Astrocyte (in vitro differentiated cells and primary cell): ENCODE measurements around the gene CSKMT. TPM values are rescaled to one million over a fixed set of nuclear protein-coding genes. Genes with fewer than 3 reads are reported as not detected.
A peak's percentile ranks its signal among the peaks of the same experiment; 100 is the strongest.

Source experiments
- DNase-seq: peaks from one replicate; pipeline ENCODE4 v3.0.0-alpha.2; 2010; ENCODE audit warnings: low read depth
- FAIRE-seq: peaks from 2 replicates; lab custom pipeline; 2011; peaks lifted over from hg19 to GRCh38; lab: Jason Lieb, UNC
- H2AFZ ChIP-seq: 2 replicates; pipeline ENCODE4 v1.6.0; 2012; ENCODE audit warnings: low read depth, low read length, inconsistent platforms
- H3K27ac ChIP-seq: 2 replicates; pipeline ENCODE4 v1.5.1; 2011; ENCODE audit warnings: low read depth, low read length, inconsistent platforms
- H3K27me3 ChIP-seq: 2 replicates; pipeline ENCODE4 v1.6.0; 2011; ENCODE audit warnings: low read length, inconsistent platforms; ENCODE audit not compliant: insufficient read depth
- H3K36me3 ChIP-seq: 2 replicates; pipeline ENCODE4 v1.5.1; 2011; ENCODE audit warnings: low read length, inconsistent platforms; ENCODE audit not compliant: insufficient read depth
- H3K4me1 ChIP-seq: 2 replicates; pipeline ENCODE4 v1.5.1; 2011; ENCODE audit warnings: low read length, inconsistent platforms; ENCODE audit not compliant: insufficient read depth
- H3K4me2 ChIP-seq: 2 replicates; pipeline ENCODE4 v1.6.0; 2012; ENCODE audit warnings: low read length, inconsistent platforms
- H3K4me3 ChIP-seq: 2 replicates; pipeline ENCODE4 v1.5.1; 2011; ENCODE audit warnings: low read depth, mild to moderate bottlenecking, low read length, inconsistent platforms; ENCODE audit not compliant: insufficient read depth
- H3K79me2 ChIP-seq: 2 replicates; pipeline ENCODE4 v1.6.0; 2012; ENCODE audit warnings: mild to moderate bottlenecking, low read length, inconsistent platforms; ENCODE audit not compliant: insufficient read depth
- H3K9ac ChIP-seq: 2 replicates; pipeline ENCODE4 v1.6.0; 2012; ENCODE audit warnings: mild to moderate bottlenecking, low read length, inconsistent platforms
- H3K9me3 ChIP-seq: 2 replicates; pipeline ENCODE4 v1.5.1; 2012; ENCODE audit warnings: low read depth, mild to moderate bottlenecking, low read length, inconsistent platforms; ENCODE audit not compliant: insufficient read depth
- H4K20me1 ChIP-seq: 2 replicates; pipeline ENCODE4 v1.6.0; 2012; ENCODE audit warnings: low read length, inconsistent platforms; ENCODE audit not compliant: insufficient read depth
- H3K27ac Mint-ChIP-seq: one replicate; pipeline ENCODE4 v1.8.0; 2021; ENCODE audit warnings: mild to moderate bottlenecking, mixed read lengths; ENCODE audit not compliant: unreplicated experiment
- H3K27me3 Mint-ChIP-seq: one replicate; pipeline ENCODE4 v1.8.0; 2021; ENCODE audit warnings: low read depth, mixed read lengths; ENCODE audit not compliant: unreplicated experiment
- H3K36me3 Mint-ChIP-seq: one replicate; pipeline ENCODE4 v1.8.0; 2021; ENCODE audit warnings: low read depth, mixed read lengths; ENCODE audit not compliant: unreplicated experiment
- H3K4me1 Mint-ChIP-seq: one replicate; pipeline ENCODE4 v1.8.0; 2021; ENCODE audit warnings: low read depth, mixed read lengths; ENCODE audit not compliant: unreplicated experiment
- H3K4me3 Mint-ChIP-seq: one replicate; pipeline ENCODE4 v1.8.0; 2021; ENCODE audit warnings: mild to moderate bottlenecking, moderate library complexity, mixed read lengths; ENCODE audit not compliant: unreplicated experiment
- H3K9me3 Mint-ChIP-seq: one replicate; pipeline ENCODE4 v1.8.0; 2021; ENCODE audit warnings: mild to moderate bottlenecking, mixed read lengths; ENCODE audit not compliant: unreplicated experiment
- EZH2 ChIP-seq: IDR thresholded peaks from 2 replicates; pipeline ENCODE4 v1.6.1; 2012; ENCODE audit warnings: mild to moderate bottlenecking, low read length, inconsistent platforms; ENCODE audit not compliant: insufficient read depth
- total RNA-seq: library from RNA; stranded (reverse); gene quantifications from 2 replicates; pipeline ENCODE4 v1.2.1, GENCODE V29; 2021
- TF ChIP-seq, protein P1 (sequence below): IDR thresholded peaks from 2 replicates; pipeline ENCODE4 v1.5.1; 2011; ENCODE audit warnings: low read depth, mild to moderate bottlenecking, inconsistent platforms, low read length, moderate library complexity; ENCODE audit not compliant: insufficient read depth

The CSKMT gene
- total RNA-seq, 1 donor from 2014 or later: 23.3 TPM

DNA sequence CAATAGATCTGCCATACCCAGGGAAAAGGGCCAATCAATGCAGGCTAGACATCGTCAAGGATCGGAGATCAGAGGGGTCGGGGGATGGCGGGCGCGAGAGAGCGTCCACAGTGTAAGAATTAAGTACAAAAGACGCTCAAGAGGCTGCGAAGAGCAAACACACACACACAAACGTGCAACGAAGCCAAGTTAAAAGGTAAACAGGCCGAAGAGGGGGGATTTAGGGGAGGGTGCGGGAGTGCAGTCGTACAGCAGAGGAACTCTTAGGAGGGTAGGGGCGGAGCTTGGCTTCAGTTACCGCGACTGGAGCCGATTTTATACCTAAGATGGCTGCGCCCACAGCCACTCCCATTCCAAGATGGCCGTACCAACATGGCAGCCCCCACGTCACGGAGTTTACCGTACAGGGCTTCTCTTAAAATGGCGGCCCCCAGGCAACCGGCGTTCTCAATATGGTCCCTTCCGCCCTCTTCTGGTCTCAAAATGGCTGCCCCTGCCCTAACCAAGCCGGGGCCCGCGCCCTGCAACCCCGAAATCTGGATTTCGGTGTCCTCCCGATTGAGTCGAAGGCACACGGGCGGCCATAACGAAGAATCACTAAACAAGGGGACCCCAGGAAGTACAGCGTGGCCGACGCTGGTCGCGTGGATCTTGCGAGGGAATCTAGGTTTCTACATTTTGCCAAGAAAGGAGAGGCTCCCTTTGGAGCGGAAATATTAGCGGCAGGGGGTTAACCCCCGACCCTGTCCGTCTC lies 44.3 kb downstream of the CSKMT start:
- H3K27ac Mint-ChIP-seq: peak overlapping the region; percentile 92
- Histone ChIP-seq H3K4me2 (peak overlapping the region; percentile 100), H4K20me1 (no peaks in the 10 kb centered on the region), H3K9me3 (no peaks in the 10 kb centered on the region), H3K9ac (peak overlapping the region; percentile 90), H3K36me3 (peaks cover 39% of the 10 kb centered on the region), H3K27me3 (no peaks in the 10 kb centered on the region), H2AFZ (peak overlapping the region; percentile 98), H3K4me3 (peak overlapping the region; percentile 69), H3K79me2 (peaks cover 18% of the 10 kb centered on the region), H3K27ac (peak overlapping the region; percentile 91), H3K4me1 (peaks cover 34% of the 10 kb centered on the region)
- H3K4me1 Mint-ChIP-seq: peaks cover 45% of the 10 kb centered on the region
- peak; percentile 92 for DNase-seq
- H3K36me3 Mint-ChIP-seq: peaks cover 17% of the 10 kb centered on the region
- H3K27me3 Mint-ChIP-seq: no peaks in the 10 kb centered on the region
- TF ChIP-seq, protein P1, sequence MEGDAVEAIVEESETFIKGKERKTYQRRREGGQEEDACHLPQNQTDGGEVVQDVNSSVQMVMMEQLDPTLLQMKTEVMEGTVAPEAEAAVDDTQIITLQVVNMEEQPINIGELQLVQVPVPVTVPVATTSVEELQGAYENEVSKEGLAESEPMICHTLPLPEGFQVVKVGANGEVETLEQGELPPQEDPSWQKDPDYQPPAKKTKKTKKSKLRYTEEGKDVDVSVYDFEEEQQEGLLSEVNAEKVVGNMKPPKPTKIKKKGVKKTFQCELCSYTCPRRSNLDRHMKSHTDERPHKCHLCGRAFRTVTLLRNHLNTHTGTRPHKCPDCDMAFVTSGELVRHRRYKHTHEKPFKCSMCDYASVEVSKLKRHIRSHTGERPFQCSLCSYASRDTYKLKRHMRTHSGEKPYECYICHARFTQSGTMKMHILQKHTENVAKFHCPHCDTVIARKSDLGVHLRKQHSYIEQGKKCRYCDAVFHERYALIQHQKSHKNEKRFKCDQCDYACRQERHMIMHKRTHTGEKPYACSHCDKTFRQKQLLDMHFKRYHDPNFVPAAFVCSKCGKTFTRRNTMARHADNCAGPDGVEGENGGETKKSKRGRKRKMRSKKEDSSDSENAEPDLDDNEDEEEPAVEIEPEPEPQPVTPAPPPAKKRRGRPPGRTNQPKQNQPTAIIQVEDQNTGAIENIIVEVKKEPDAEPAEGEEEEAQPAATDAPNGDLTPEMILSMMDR: no peak
- TF ChIP-seq EZH2: no peak
- H3K9me3 Mint-ChIP-seq: no peaks in the 10 kb centered on the region
- H3K4me3 Mint-ChIP-seq: peak overlapping the region; percentile 81
- FAIRE-seq: peak; percentile 75

DNA sequence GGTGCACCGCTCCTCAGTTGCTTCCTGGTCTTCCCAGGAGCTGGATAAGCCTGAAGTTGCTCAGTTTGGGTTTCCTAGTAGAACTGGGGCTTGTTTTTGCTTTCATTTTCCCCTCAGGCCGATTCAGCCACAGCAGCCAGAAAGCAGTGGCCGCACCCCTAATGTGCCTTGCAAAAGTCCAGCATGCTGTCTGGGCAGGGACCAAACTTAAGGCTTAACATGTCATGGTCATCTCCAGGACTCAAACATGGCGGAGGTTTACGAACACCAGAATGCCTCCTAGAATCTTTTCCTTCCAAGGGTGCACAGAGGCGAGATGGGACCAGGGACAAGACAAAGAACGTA lies 44.9 kb downstream of the CSKMT start:
- FAIRE-seq (no peak), DNase-seq (no peak)
- H3K9me3 ChIP-seq: no peaks in the 10 kb centered on the region
- TF ChIP-seq, protein P1: no peak
- no peak for TF ChIP-seq EZH2
- Mint-ChIP-seq H3K27me3 (no peaks in the 10 kb centered on the region), H3K36me3 (peaks cover 17% of the 10 kb centered on the region), H3K27ac (peak overlapping the region; percentile 92), H3K4me3 (peak overlapping the region; percentile 81), H3K4me1 (peaks cover 46% of the 10 kb centered on the region), H3K9me3 (no peaks in the 10 kb centered on the region)
- peaks cover 34% of the 10 kb centered on the region for H3K4me1 ChIP-seq
- H4K20me1 ChIP-seq: no peaks in the 10 kb centered on the region
- peak overlapping the region; percentile 98 for H2AFZ ChIP-seq
- H3K9ac ChIP-seq: peak overlapping the region; percentile 90
- H3K27me3 ChIP-seq: no peaks in the 10 kb centered on the region
- H3K36me3 ChIP-seq: peaks cover 41% of the 10 kb centered on the region
- peak overlapping the region; percentile 100 for H3K4me2 ChIP-seq
- H3K79me2 ChIP-seq: peaks cover 21% of the 10 kb centered on the region
- H3K27ac ChIP-seq: peak overlapping the region; percentile 91
- peak overlapping the region; percentile 69 for H3K4me3 ChIP-seq

DNA sequence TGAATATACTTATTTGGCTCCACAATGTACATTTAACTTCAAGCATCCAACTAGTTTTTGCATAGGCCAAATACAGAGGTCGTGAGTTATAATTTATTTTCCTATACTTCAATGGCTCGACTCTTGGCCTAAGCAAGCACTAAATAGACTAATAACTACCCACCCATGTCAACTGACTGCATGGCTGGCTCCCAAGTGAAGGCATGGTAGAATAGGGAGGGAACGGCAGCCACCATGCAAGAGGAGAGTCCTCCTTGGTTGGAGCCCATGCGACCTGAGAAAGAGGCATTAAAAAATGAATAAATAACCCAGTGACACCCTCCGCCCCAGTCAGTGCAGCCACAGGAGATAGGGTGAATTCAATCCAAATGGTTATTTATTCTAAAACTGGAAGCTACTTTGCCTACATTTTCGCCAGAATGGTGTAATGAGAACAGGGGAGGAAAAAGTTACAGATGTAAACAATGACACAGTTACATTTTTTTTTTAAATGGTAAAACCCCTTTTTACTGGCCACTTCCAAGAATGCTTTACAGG lies 47.2 kb downstream of the CSKMT start:
- TF ChIP-seq EZH2: no peak
- TF ChIP-seq, protein P1: no peak
- Mint-ChIP-seq H3K36me3 (peaks cover 26% of the 10 kb centered on the region), H3K27ac (no peak overlapping the region), H3K4me1 (peaks cover 32% of the 10 kb centered on the region), H3K9me3 (no peaks in the 10 kb centered on the region), H3K4me3 (no peak overlapping the region), H3K27me3 (no peaks in the 10 kb centered on the region)
- no peak overlapping the region for H3K27ac ChIP-seq
- H3K4me2 ChIP-seq: no peak overlapping the region
- no peaks in the 10 kb centered on the region for H3K9me3 ChIP-seq
- no peak overlapping the region for H3K4me3 ChIP-seq
- H3K27me3 ChIP-seq: no peaks in the 10 kb centered on the region
- no peak for FAIRE-seq
- peaks cover 17% of the 10 kb centered on the region for H3K4me1 ChIP-seq
- H4K20me1 ChIP-seq: peaks cover 13% of the 10 kb centered on the region
- H3K79me2 ChIP-seq: peaks cover 39% of the 10 kb centered on the region
- H3K36me3 ChIP-seq: peaks cover 63% of the 10 kb centered on the region
- H2AFZ ChIP-seq: no peak overlapping the region
- H3K9ac ChIP-seq: no peak overlapping the region
- DNase-seq: no peak
